ENCODE results near the gene NTRK3.
"Not testable (repeated sequence)": the region's sequence is repeated elsewhere in the genome, so short reads cannot be mapped to it uniquely, and the experiment has no call there.

Gene NTRK3

GRCh38 chr15:88038261-88038660, 218.3 kb downstream of the NTRK3 start:
- Histone ChIP-seq H3K27me3 (ENCODE audit: insufficient read depth, low read length, poor library complexity, severe bottlenecking) (no peaks in the 10 kb centered on the region), H3K9me2 (replicated peaks; ENCODE audit: low read depth, low read length) (no peaks in the 10 kb centered on the region), H3F3A (ENCODE audit: low read depth) (no peaks in the 10 kb centered on the region), H2AFZ (ENCODE audit: low read length) (no peak overlapping the region), H3K9me3 (ENCODE audit: insufficient read depth, low read depth, low read length) (no peaks in the 10 kb centered on the region), H3K4me1 (ENCODE audit: insufficient read depth, low read length, poor library complexity, severe bottlenecking) (no peaks in the 10 kb centered on the region), H3K4me3 (ENCODE audit: low read length, poor library complexity, severe bottlenecking) (no peak overlapping the region), H3K36me3 (ENCODE audit: insufficient read depth, low read length) (no peaks in the 10 kb centered on the region), H4K20me1 (ENCODE audit: insufficient read depth, low read length, poor library complexity, severe bottlenecking) (no peaks in the 10 kb centered on the region), H3K79me2 (ENCODE audit: insufficient read depth, low read length) (no peaks in the 10 kb centered on the region), H3K4me2 (ENCODE audit: low read depth, low read length, poor library complexity, severe bottlenecking) (no peak overlapping the region), H3K9ac (ENCODE audit: low read depth, low read length, poor library complexity, severe bottlenecking) (no peak overlapping the region)
- TF ChIP-seq EZH2phosphoT487 (IDR thresholded peaks at IDR 0.05; ENCODE audit: borderline replicate concordance) (no peak), CTCF (conservative IDR thresholded peaks at IDR 0.05; ENCODE audit: low read length) (no peak)

- no peak overlapping the region for H2AFZ ChIP-seq (ENCODE audit: low read length)
- no peak overlapping the region for H3K4me3 ChIP-seq (ENCODE audit: low read length, poor library complexity, severe bottlenecking)
These were observed 220.2 kb downstream of the NTRK3 start for GRCh38 chr15:88036154-88036839.

GRCh38 chr15:88035381-88035780, 221.2 kb downstream of the NTRK3 start:
- H4K20me1 ChIP-seq (ENCODE audit: insufficient read depth, low read length, poor library complexity, severe bottlenecking), result no peaks in the 10 kb centered on the region
- H3K4me1 ChIP-seq (ENCODE audit: insufficient read depth, low read length, poor library complexity, severe bottlenecking), result no peaks in the 10 kb centered on the region
- H2AFZ ChIP-seq (ENCODE audit: low read length), result no peak overlapping the region
- no peaks in the 10 kb centered on the region for H3K79me2 ChIP-seq (ENCODE audit: insufficient read depth, low read length)
- no peak overlapping the region for H3K4me3 ChIP-seq (ENCODE audit: low read length, poor library complexity, severe bottlenecking)
- no peak overlapping the region for H3K4me2 ChIP-seq (ENCODE audit: low read depth, low read length, poor library complexity, severe bottlenecking)
- H3K9me2 ChIP-seq (replicated peaks; ENCODE audit: low read depth, low read length), result no peaks in the 10 kb centered on the region
- H3K36me3 ChIP-seq (ENCODE audit: insufficient read depth, low read length), result no peaks in the 10 kb centered on the region
- no peak overlapping the region for H3K9ac ChIP-seq (ENCODE audit: low read depth, low read length, poor library complexity, severe bottlenecking)
- H3K27me3 ChIP-seq (ENCODE audit: insufficient read depth, low read length, poor library complexity, severe bottlenecking), result no peaks in the 10 kb centered on the region
- TF ChIP-seq CTCF (conservative IDR thresholded peaks at IDR 0.05; ENCODE audit: low read length), result no peak
- no peak for TF ChIP-seq EZH2phosphoT487 (IDR thresholded peaks at IDR 0.05; ENCODE audit: borderline replicate concordance)
- H3K9me3 ChIP-seq (ENCODE audit: insufficient read depth, low read depth, low read length), result no peaks in the 10 kb centered on the region
- H3F3A ChIP-seq (ENCODE audit: low read depth), result no peaks in the 10 kb centered on the region

More at GRCh38 chr15:88036154-88036839, 220.2 kb downstream of the NTRK3 start:
- no peak overlapping the region for H3K9ac ChIP-seq (ENCODE audit: low read depth, low read length, poor library complexity, severe bottlenecking)
- H3K4me1 ChIP-seq (ENCODE audit: insufficient read depth, low read length, poor library complexity, severe bottlenecking), result no peaks in the 10 kb centered on the region
- H3K79me2 ChIP-seq (ENCODE audit: insufficient read depth, low read length), result no peaks in the 10 kb centered on the region
- H3K4me2 ChIP-seq (ENCODE audit: low read depth, low read length, poor library complexity, severe bottlenecking), result no peak overlapping the region
- H4K20me1 ChIP-seq (ENCODE audit: insufficient read depth, low read length, poor library complexity, severe bottlenecking), result no peaks in the 10 kb centered on the region
- H3F3A ChIP-seq (ENCODE audit: low read depth), result no peaks in the 10 kb centered on the region
- no peaks in the 10 kb centered on the region for H3K27me3 ChIP-seq (ENCODE audit: insufficient read depth, low read length, poor library complexity, severe bottlenecking)
- no peaks in the 10 kb centered on the region for H3K9me3 ChIP-seq (ENCODE audit: insufficient read depth, low read depth, low read length)
- no peaks in the 10 kb centered on the region for H3K9me2 ChIP-seq (replicated peaks; ENCODE audit: low read depth, low read length)
- TF ChIP-seq EZH2phosphoT487 (IDR thresholded peaks at IDR 0.05; ENCODE audit: borderline replicate concordance), result no peak
- TF ChIP-seq CTCF (conservative IDR thresholded peaks at IDR 0.05; ENCODE audit: low read length), result no peak
- H3K36me3 ChIP-seq (ENCODE audit: insufficient read depth, low read length), result no peaks in the 10 kb centered on the region

GRCh38 chr15:88033421-88033820, 223.1 kb downstream of the NTRK3 start:
- not testable (repeated sequence) for H3K4me1 ChIP-seq (ENCODE audit: insufficient read depth, low read length, poor library complexity, severe bottlenecking); H3K4me3 ChIP-seq (ENCODE audit: low read length, poor library complexity, severe bottlenecking); H3F3A ChIP-seq (ENCODE audit: low read depth); H2AFZ ChIP-seq (ENCODE audit: low read length); H3K9me2 ChIP-seq (replicated peaks; ENCODE audit: low read depth, low read length); H3K27me3 ChIP-seq (ENCODE audit: insufficient read depth, low read length, poor library complexity, severe bottlenecking); H3K9ac ChIP-seq (ENCODE audit: low read depth, low read length, poor library complexity, severe bottlenecking); H4K20me1 ChIP-seq (ENCODE audit: insufficient read depth, low read length, poor library complexity, severe bottlenecking); H3K4me2 ChIP-seq (ENCODE audit: low read depth, low read length, poor library complexity, severe bottlenecking); H3K9me3 ChIP-seq (ENCODE audit: insufficient read depth, low read depth, low read length); H3K36me3 ChIP-seq (ENCODE audit: insufficient read depth, low read length); H3K79me2 ChIP-seq (ENCODE audit: insufficient read depth, low read length)

All from Loucy (cell line).